Loucy (cell line): Measurements from ENCODE around the gene KIF4A.

Experiments
- EZH2phosphoT487 ChIP-seq: fragments of 200-600 bp; IDR thresholded peaks from 2 replicates; pipeline ENCODE4 v1.6.1; 2018; ENCODE audit warnings: antibody characterized with exemption, mild to moderate bottlenecking, moderate library complexity, borderline replicate concordance
- TF ChIP-seq, protein P1 (sequence below): fragments of 200-600 bp; sonication (generic); conservative IDR thresholded peaks from 2 replicates; pipeline ENCODE4 v1.5.1; 2014; ENCODE audit warnings: mild to moderate bottlenecking, antibody characterized with exemption, low read length

GRCh38 chrX:70464051-70464450 is 174.1 kb downstream of the KIF4A start:
- TF ChIP-seq, protein P1, sequence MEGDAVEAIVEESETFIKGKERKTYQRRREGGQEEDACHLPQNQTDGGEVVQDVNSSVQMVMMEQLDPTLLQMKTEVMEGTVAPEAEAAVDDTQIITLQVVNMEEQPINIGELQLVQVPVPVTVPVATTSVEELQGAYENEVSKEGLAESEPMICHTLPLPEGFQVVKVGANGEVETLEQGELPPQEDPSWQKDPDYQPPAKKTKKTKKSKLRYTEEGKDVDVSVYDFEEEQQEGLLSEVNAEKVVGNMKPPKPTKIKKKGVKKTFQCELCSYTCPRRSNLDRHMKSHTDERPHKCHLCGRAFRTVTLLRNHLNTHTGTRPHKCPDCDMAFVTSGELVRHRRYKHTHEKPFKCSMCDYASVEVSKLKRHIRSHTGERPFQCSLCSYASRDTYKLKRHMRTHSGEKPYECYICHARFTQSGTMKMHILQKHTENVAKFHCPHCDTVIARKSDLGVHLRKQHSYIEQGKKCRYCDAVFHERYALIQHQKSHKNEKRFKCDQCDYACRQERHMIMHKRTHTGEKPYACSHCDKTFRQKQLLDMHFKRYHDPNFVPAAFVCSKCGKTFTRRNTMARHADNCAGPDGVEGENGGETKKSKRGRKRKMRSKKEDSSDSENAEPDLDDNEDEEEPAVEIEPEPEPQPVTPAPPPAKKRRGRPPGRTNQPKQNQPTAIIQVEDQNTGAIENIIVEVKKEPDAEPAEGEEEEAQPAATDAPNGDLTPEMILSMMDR, result no peak
- TF ChIP-seq EZH2phosphoT487, result no peak
